Upper lobe of left lung (tissue), 6 donors: Measurements from ENCODE around the gene PIGC. TPM values are rescaled to one million over a fixed set of nuclear protein-coding genes. Genes with fewer than 3 reads are reported as not detected.

Source experiments
- ATAC-seq, 2 donors: fragments of 200-7000 bp; cut with Tn5 transposase; one replicate each; pipeline ENCODE4 v1.9.1; 2022; ENCODE audit warnings: mild to moderate bottlenecking in 2 of 2, moderate library complexity in 2 of 2; ENCODE audit not compliant: low FRiP score in 2 of 2
- DNase-seq, 2 donors: peaks; one replicate each; pipeline ENCODE4 v3.0.0-alpha.2; 2019 to 2020
- H3K27ac ChIP-seq, 4 donors: fragments of 200-600 bp; sonication (generic); one replicate each; pipeline ENCODE4 v1.5.1; 2016 to 2019
- H3K27me3 ChIP-seq, 4 donors: fragments of 200-600 bp; sonication (generic); one replicate each; pipeline ENCODE4 v1.5.1; 2017 to 2019
- H3K36me3 ChIP-seq, 4 donors: fragments of 200-600 bp; sonication (generic); one replicate each; pipeline ENCODE4 v1.5.1; 2016 to 2019
- H3K4me1 ChIP-seq, 4 donors: fragments of 200-600 bp; sonication (generic); one replicate each; pipeline ENCODE4 v1.5.1; 2018 to 2019
- H3K4me3 ChIP-seq, 4 donors: fragments of 200-600 bp; sonication (generic); one replicate each; pipeline ENCODE4 v1.5.1; 2017 to 2019; ENCODE audit warnings: mild to moderate bottlenecking in 2 of 4, moderate library complexity in 1 of 4
- H3K9me3 ChIP-seq, 4 donors: fragments of 200-600 bp; sonication (generic); one replicate each; pipeline ENCODE4 v1.5.1; 2018 to 2019
- CTCF ChIP-seq, 6 experiments: fragments of 450-650 bp in 4 of 6; fragments of 200-600 bp in 2 of 6; sonication (generic) in 2 of 6; IDR thresholded peaks; one replicate each; pipeline ENCODE4 v1.5.1; 2016 to 2019; ENCODE audit warnings: antibody characterized with exemption in 6 of 6
- EP300 ChIP-seq, 4 donors: sonication (generic); formaldehyde crosslinking; IDR thresholded peaks; one replicate each; pipeline ENCODE4 v1.5.1; 2017; ENCODE audit warnings: antibody characterized with exemption in 4 of 4, control low read depth in 2 of 4
- POLR2A ChIP-seq, 4 donors: fragments of 450-650 bp; IDR thresholded peaks; one replicate each; pipeline ENCODE4 v1.5.1; 2016 to 2017; ENCODE audit warnings: antibody characterized with exemption in 4 of 4, mild to moderate bottlenecking in 2 of 4
- POLR2AphosphoS5 ChIP-seq, 2 donors: sonication (generic); formaldehyde crosslinking; IDR thresholded peaks; one replicate each; pipeline ENCODE4 v1.5.1; 2017; ENCODE audit warnings: antibody characterized with exemption in 2 of 2
- WGBS, 2 donors: methylation state at CpG; one replicate each; pipeline ENCODE4 v1.1.5; 2017 to 2018; 5-methylcytosine and 5-hydroxymethylcytosine counted together
- total RNA-seq, 6 donors: library from RNA; depleted of rRNA in 4 of 6; stranded (reverse); fragments of >200 nt in 4 of 6; gene quantifications; one replicate each; pipeline versions ENCODE4 v1.1.0 to v1.2.1, GENCODE V29; 2016 to 2021
- donor health status: DM: no; HTN: no; CAD: no; lungs with moderate emphysema.
- donor health status: DM: no; HTN: yes; CAD: no; lungs with severe emphysema.

The PIGC gene
- total RNA-seq, 6 donors from 2014 or later = 5.9 to 23.4 (median 19.3) TPM

GRCh38 chr1:172466795-172467407, 23.0 kb upstream of the PIGC start:
- DNase-seq (no peak), ATAC-seq (no peak)
- Histone ChIP-seq H3K27ac (no peak overlapping the region), H3K9me3 (no peaks in the 10 kb centered on the region), H3K27me3 (no peaks in the 10 kb centered on the region), H3K36me3 (no peaks in the 10 kb centered on the region), H3K4me3 (no peak overlapping the region), H3K4me1 (no peaks in the 10 kb centered on the region)
- no peak for TF ChIP-seq POLR2A (IDR thresholded peaks at IDR 0.05)
- no peak for TF ChIP-seq POLR2AphosphoS5 (IDR thresholded peaks at IDR 0.05)
- no peak for TF ChIP-seq CTCF (IDR thresholded peaks at IDR 0.05)
- no peak for TF ChIP-seq EP300 (IDR thresholded peaks at IDR 0.05)
- 92 to 100% methylated on average over 3 of the region's 3 CpGs for WGBS, 2 donors

- H3K4me3 ChIP-seq = no peak overlapping the region
- no peak for ATAC-seq
- 83 to 86% methylated on average over 1 of the region's 1 CpG for WGBS, 2 donors
Measured at GRCh38 chr1:172465617-172466016, 21.7 kb upstream of the PIGC start.

GRCh38 chr1:172460887-172461315, 17.0 kb upstream of the PIGC start:
- Histone ChIP-seq H3K4me3 (no peak overlapping the region), H3K36me3 (no peaks in the 10 kb centered on the region), H3K9me3 (no peaks in the 10 kb centered on the region), H3K27ac (no peak overlapping the region), H3K27me3 (no peaks in the 10 kb centered on the region), H3K4me1 (no peaks in the 10 kb centered on the region)
- no peak for ATAC-seq
- no peak for DNase-seq
- TF ChIP-seq CTCF (IDR thresholded peaks at IDR 0.05) (no peak), EP300 (IDR thresholded peaks at IDR 0.05) (no peak), POLR2A (IDR thresholded peaks at IDR 0.05) (no peak), POLR2AphosphoS5 (IDR thresholded peaks at IDR 0.05) (no peak)
- 41 to 59% methylated on average over 1 of the region's 1 CpG for WGBS, 2 donors

More at GRCh38 chr1:172465617-172466016, 21.7 kb upstream of the PIGC start:
- Histone ChIP-seq H3K27me3 (no peaks in the 10 kb centered on the region), H3K9me3 (no peaks in the 10 kb centered on the region), H3K36me3 (no peaks in the 10 kb centered on the region), H3K4me1 (no peaks in the 10 kb centered on the region), H3K27ac (no peak overlapping the region)
- TF ChIP-seq POLR2AphosphoS5 (IDR thresholded peaks at IDR 0.05) (no peak), POLR2A (IDR thresholded peaks at IDR 0.05) (no peak)
- DNase-seq = no peak

GRCh38 chr1:172460177-172460576, 16.3 kb upstream of the PIGC start:
- DNase-seq (no peak), ATAC-seq (no peak)
- no peak overlapping the region for H3K27ac ChIP-seq
- WGBS, 2 donors = 94 to 97% methylated on average over 1 of the region's 1 CpG
- no peaks in the 10 kb centered on the region for H3K36me3 ChIP-seq
- H3K9me3 ChIP-seq = no peaks in the 10 kb centered on the region
- H3K27me3 ChIP-seq = no peaks in the 10 kb centered on the region
- H3K4me3 ChIP-seq = no peak overlapping the region
- H3K4me1 ChIP-seq = no peaks in the 10 kb centered on the region
- TF ChIP-seq CTCF (IDR thresholded peaks at IDR 0.05) (no peak), POLR2AphosphoS5 (IDR thresholded peaks at IDR 0.05) (no peak), EP300 (IDR thresholded peaks at IDR 0.05) (no peak), POLR2A (IDR thresholded peaks at IDR 0.05) (no peak)

GRCh38 chr1:172457479-172458130, 13.7 kb upstream of the PIGC start:
- DNase-seq (no peak), ATAC-seq (no peak)
- no peak for TF ChIP-seq CTCF (IDR thresholded peaks at IDR 0.05)
- no peak for TF ChIP-seq EP300 (IDR thresholded peaks at IDR 0.05)
- TF ChIP-seq POLR2A (IDR thresholded peaks at IDR 0.05) = no peak
- TF ChIP-seq POLR2AphosphoS5 (IDR thresholded peaks at IDR 0.05) = no peak
- WGBS, 2 donors = 90 to 92% methylated on average over 1 of the region's 1 CpG
- Histone ChIP-seq H3K36me3 (no peaks in the 10 kb centered on the region), H3K4me1 (no peaks in the 10 kb centered on the region), H3K27ac (no peak overlapping the region), H3K9me3 (no peaks in the 10 kb centered on the region), H3K4me3 (no peak overlapping the region), H3K27me3 (no peaks in the 10 kb centered on the region)
